Measurements from ENCODE around the gene GSTM3. TPM values are rescaled to one million over a fixed set of nuclear protein-coding genes. Genes with fewer than 3 reads are reported as not detected.

Gene GSTM3
- total RNA-seq, 1 donor from 2014 or later, result 8.3 TPM

GRCh38 chr1:109726007-109726406 is 14.8 kb downstream of the GSTM3 start:
- H3K4me1 Mint-ChIP-seq (ENCODE audit: low read depth, unreplicated experiment), result no peaks in the 10 kb centered on the region
- TF ChIP-seq CTCF (IDR thresholded peaks at IDR 0.05; ENCODE audit: partially characterized antibody, unreplicated experiment), result no peak
- no peaks in the 10 kb centered on the region for H3K27me3 Mint-ChIP-seq (ENCODE audit: unreplicated experiment)
- no peak overlapping the region for H3K27ac Mint-ChIP-seq (ENCODE audit: unreplicated experiment)
- H3K9me3 Mint-ChIP-seq (ENCODE audit: unreplicated experiment), result peaks cover 1% of the 10 kb centered on the region
- H3K36me3 Mint-ChIP-seq (ENCODE audit: unreplicated experiment), result peaks cover 8% of the 10 kb centered on the region
- H3K4me3 Mint-ChIP-seq (ENCODE audit: unreplicated experiment), result no peak overlapping the region
- DNase-seq, result no peak

- Mint-ChIP-seq H3K27ac (ENCODE audit: unreplicated experiment) (no peak overlapping the region), H3K9me3 (ENCODE audit: unreplicated experiment) (peaks cover 1% of the 10 kb centered on the region), H3K27me3 (ENCODE audit: unreplicated experiment) (no peaks in the 10 kb centered on the region), H3K36me3 (ENCODE audit: unreplicated experiment) (peaks cover 8% of the 10 kb centered on the region), H3K4me1 (ENCODE audit: low read depth, unreplicated experiment) (no peaks in the 10 kb centered on the region), H3K4me3 (ENCODE audit: unreplicated experiment) (no peak overlapping the region)
- no peak for DNase-seq
- no peak for TF ChIP-seq CTCF (IDR thresholded peaks at IDR 0.05; ENCODE audit: partially characterized antibody, unreplicated experiment)
Observed at GRCh38 chr1:109725510-109725909, 15.3 kb downstream of the GSTM3 start.

GRCh38 chr1:109724933-109725332 is 15.9 kb downstream of the GSTM3 start:
- no peak for DNase-seq
- no peak overlapping the region for H3K4me3 Mint-ChIP-seq (ENCODE audit: unreplicated experiment)
- no peaks in the 10 kb centered on the region for H3K27me3 Mint-ChIP-seq (ENCODE audit: unreplicated experiment)
- no peak for TF ChIP-seq CTCF (IDR thresholded peaks at IDR 0.05; ENCODE audit: partially characterized antibody, unreplicated experiment)
- peaks cover 1% of the 10 kb centered on the region for H3K9me3 Mint-ChIP-seq (ENCODE audit: unreplicated experiment)
- H3K27ac Mint-ChIP-seq (ENCODE audit: unreplicated experiment), result no peak overlapping the region
- peaks cover 8% of the 10 kb centered on the region for H3K36me3 Mint-ChIP-seq (ENCODE audit: unreplicated experiment)
- H3K4me1 Mint-ChIP-seq (ENCODE audit: low read depth, unreplicated experiment), result no peaks in the 10 kb centered on the region

- no peak overlapping the region for H3K4me3 Mint-ChIP-seq (ENCODE audit: unreplicated experiment)
- H3K27me3 Mint-ChIP-seq (ENCODE audit: unreplicated experiment), result no peaks in the 10 kb centered on the region
- peaks cover 11% of the 10 kb centered on the region for H3K36me3 Mint-ChIP-seq (ENCODE audit: unreplicated experiment)
- no peak for DNase-seq
- no peaks in the 10 kb centered on the region for H3K4me1 Mint-ChIP-seq (ENCODE audit: low read depth, unreplicated experiment)
- TF ChIP-seq CTCF (IDR thresholded peaks at IDR 0.05; ENCODE audit: partially characterized antibody, unreplicated experiment), result no peak
- no peak overlapping the region for H3K27ac Mint-ChIP-seq (ENCODE audit: unreplicated experiment)
- peaks cover 1% of the 10 kb centered on the region for H3K9me3 Mint-ChIP-seq (ENCODE audit: unreplicated experiment)
Observed at GRCh38 chr1:109722908-109723691, 17.7 kb downstream of the GSTM3 start.

- peaks cover 13% of the 10 kb centered on the region for H3K36me3 Mint-ChIP-seq (ENCODE audit: unreplicated experiment)
- no peaks in the 10 kb centered on the region for H3K9me3 Mint-ChIP-seq (ENCODE audit: unreplicated experiment)
- H3K4me1 Mint-ChIP-seq (ENCODE audit: low read depth, unreplicated experiment), result no peaks in the 10 kb centered on the region
- H3K27me3 Mint-ChIP-seq (ENCODE audit: unreplicated experiment), result no peaks in the 10 kb centered on the region
- no peak for TF ChIP-seq CTCF (IDR thresholded peaks at IDR 0.05; ENCODE audit: partially characterized antibody, unreplicated experiment)
- no peak overlapping the region for H3K4me3 Mint-ChIP-seq (ENCODE audit: unreplicated experiment)
- no peak for DNase-seq
- H3K27ac Mint-ChIP-seq (ENCODE audit: unreplicated experiment), result no peak overlapping the region
Observed at GRCh38 chr1:109721971-109722370, 18.9 kb downstream of the GSTM3 start.
